Placental pericyte (primary cell): ENCODE data around the gene GLS. TPM values are rescaled to one million over a fixed set of nuclear protein-coding genes. Genes with fewer than 3 reads are reported as not detected.

Experiments used
- total RNA-seq: library from RNA; depleted of rRNA; stranded (reverse); fragments of >200 nt; gene quantifications from 2 replicates; pipeline ENCODE4 v1.2.3, GENCODE V29; 2012

Gene GLS
- total RNA-seq: 211 and 239 TPM in 2 replicates

DNA sequence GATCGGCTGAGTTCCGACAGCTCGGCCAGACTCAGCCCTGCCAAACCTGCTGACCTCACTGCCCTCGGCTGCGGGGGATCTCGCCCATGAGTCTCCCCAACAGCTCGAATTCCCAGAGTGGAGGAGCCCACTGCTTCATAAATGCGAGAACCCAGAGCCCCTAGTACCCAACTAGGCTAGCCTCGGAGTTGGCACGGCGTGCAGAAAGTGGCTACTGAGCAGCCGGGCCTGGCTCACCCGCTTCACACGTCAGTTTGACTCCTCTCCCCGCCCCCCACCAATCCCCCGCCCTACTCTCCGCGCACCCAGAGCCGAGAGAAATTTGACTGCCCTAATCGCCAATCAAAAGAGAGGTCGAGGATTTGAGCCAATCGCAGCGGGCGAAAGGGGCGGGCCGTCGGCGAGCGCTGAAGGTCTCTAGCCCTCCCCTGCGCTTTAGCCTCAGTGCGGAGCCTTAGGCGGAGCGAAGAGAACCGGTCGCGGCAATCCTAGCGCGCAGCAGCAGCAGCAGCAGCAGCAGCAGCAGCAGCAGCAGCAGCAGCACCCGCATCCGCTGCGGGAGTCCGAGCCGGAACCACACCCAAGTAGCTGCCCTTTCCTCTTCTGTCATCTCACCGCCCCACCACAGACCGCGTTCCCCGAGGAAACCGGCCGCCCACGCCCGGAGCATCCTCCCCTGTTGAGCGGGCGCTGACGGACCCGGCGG lies at the start of gene GLS:
Gene GLS, plus strand, starts transcription at position 444 of the 706 bp plus-strand sequence. CDS start 264 bp downstream, outside the sequence.

DNA sequence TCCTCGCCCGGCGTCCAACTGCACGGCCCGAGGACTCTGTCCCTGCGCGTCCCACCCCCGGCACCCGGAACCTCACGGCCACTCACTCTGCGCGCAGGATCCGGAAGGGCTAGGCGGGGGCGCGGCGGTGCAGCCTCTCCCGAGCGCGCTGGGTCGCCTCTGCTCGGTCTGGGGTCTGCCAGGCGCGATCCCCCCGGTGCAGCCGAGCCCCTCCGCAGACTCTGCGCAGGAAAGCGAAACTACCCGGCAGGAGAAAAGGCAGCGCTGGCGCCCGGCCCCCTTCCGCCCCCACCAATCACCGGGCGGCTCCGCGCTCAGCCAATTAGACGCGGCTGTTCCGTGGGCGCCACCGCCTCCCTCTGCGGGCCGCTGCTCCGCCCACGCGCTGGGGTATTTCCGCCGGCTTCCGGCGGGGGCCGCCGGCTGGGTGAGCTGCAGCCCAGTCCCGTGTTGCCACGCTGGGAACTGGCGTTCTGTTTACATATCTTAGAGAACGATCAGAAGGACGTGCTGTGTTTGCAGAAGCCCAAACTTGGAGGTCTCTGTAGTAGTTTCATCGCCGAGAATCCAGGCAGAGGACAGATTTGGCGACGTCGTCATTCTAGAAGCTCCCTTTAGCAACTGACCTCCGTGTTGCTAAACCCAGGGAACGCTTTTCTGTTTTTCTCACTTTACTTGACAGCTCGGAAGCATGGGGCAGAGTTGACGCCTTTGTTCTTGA lies 133.5 kb downstream of the GLS start, which contains the start of gene STAT1:
Gene STAT1, minus strand, starts transcription at position 240 of the 721 bp plus-strand sequence. CDS start 4,168 bp downstream, outside the sequence.

Other genes starting within 250 kb of the GLS start
- 54.9 and 71.0 TPM in 2 replicates for gene NAB1, start 231.7 kb upstream of the GLS start, total RNA-seq
- gene STAT1, start 133.3 kb downstream of the GLS start, total RNA-seq: 94.9 and 156 TPM in 2 replicates